NCI-H187 treated with DMSO at 0.1 percent for 48 hours (cell line): ENCODE measurements around the gene GPR142.

ENCODE experiments used
- DNase-seq: peaks from one replicate; lab custom pipeline; 2025; lab: John Stamatoyannopoulos, UW

The GPR142 gene

GRCh38 chr17:74345433-74346241, 21.7 kb upstream of the GPR142 start:
- no peak for DNase-seq

GRCh38 chr17:74347646-74348045, 19.7 kb upstream of the GPR142 start:
- no peak for DNase-seq

DNA sequence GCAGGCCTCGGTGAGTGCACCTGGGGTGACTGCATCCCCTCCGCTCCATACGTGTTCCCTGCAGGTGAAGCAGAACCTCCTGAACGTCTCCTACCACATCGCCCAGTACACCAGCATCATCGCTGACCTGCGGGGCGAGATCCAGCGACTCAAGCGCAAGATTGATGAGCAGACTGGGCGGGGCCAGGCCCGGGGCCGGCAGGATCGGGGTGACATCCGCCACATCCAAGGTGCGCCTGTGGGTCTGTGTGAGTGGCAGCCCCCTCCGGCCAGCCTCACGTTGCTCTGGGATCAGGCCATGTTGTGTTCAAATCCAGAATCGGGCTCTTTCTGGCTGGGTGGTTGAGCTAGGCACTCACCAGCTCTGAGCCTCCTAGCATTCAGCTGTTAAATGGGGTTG, 18.2 kb upstream of the GPR142 start:
- no peak for DNase-seq

GRCh38 chr17:74350486-74350885, 16.8 kb upstream of the GPR142 start:
- DNase-seq = no peak

GRCh38 chr17:74351552-74352210, 15.6 kb upstream of the GPR142 start:
- DNase-seq = no peak

GRCh38 chr17:74353446-74354060, 13.8 kb upstream of the GPR142 start:
- no peak for DNase-seq

DNA sequence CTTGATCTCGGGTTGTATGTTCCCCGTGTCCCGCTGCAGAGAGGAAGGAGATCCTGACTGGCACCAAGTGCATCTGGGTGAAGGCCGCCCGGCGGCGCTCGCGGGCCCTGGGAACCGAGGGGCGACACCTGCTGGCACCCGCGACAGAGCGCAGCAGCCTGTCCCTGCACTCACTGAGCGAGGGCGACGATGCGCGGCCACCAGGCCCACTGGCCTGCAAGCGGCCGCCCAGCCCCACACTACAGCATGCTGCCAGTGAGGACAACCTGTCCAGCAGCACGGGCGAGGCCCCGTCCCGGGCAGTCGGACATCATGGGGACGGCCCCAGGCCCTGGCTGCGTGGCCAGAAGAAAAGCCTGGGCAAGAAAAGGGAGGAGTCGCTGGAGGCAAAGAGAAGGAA, 13.2 kb upstream of the GPR142 start:
- no peak for DNase-seq

DNA sequence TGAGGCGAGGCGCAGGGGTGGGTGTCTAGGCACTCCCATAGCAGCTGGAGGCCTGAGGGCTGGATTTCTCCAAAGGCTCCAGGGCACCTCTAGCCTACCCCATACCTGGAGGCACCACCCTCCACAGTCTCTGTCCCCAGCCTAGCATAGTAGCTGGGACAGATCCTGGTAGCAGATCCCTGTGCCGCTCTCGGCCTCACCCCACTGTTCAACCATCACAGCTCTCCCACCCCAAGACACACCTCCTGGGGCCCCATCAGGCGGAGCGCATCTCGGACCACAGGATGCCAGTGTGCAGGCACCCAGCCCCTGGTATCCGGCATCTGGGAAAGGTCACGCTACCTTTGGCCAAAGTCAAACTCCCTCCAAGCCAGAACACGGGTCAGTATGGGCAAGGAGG, 12.7 kb upstream of the GPR142 start:
- DNase-seq = no peak

GRCh38 chr17:74355065-74355464, 12.2 kb upstream of the GPR142 start:
- DNase-seq = no peak

DNA sequence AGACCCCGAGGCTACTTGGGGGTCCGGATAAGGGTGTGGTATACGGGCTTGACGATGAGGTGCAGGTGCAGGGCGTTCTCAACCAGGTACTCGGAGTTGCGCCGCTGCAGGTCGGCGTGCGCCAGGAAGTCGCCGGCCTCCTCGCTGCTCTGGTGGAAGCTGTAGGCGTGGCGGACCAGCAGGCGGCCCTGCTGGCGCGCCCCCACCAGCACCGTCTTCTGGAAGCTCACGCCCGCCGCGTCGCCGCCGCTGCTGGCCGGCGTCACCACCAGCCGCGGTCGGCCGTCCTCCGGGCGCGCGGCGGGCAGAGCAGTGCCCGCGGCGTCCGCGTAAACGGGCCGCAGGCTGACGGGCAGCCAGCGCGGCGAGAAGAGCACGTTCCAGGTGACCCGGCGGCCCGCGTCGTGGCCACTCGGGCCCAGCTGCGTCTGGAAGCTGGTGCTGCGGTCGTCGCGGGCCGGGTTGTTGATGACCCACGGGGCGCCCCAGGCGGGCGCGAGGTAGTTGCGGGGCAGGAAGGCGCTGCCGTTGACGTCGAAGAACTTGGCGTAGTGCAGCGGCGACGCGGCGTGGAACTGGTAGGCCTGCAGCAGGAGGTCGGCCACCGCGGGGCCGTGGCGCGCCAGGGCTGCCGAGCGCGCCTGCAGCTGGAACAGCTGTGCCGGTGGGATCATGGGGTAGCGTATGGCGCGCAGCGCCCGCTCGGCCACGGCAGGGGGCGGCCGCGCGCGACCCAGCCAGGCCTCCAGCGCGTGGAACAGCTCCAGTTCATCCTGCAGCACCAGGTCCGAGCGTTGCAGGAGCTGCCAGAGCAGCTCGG, 10.4 kb upstream of the GPR142 start:
- DNase-seq = no peak

GRCh38 chr17:74357466-74357809, 9.9 kb upstream of the GPR142 start:
- DNase-seq = no peak

DNA sequence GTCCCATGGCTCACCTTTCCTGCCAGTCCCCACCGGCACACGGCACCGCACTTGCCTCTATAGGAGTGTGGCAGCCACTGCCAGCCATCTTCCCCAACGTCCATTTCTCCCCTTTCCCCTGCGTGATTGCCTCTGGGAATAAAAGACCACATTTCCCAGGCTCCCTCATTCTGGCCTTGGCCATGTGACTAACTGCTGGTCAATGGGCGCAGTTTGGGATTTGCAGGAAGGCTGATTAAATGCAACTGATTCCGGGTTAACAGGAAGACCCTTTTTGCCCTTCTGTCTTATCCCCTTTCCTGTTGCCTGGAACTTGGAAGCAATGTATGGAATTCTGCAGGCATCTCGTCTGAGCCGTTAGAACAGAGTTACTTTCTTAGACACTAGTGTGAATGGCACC, 8.6 kb upstream of the GPR142 start:
- no peak for DNase-seq

GRCh38 chr17:74359916-74360315, 7.4 kb upstream of the GPR142 start:
- no peak for DNase-seq

GRCh38 chr17:74360899-74361229, 6.4 kb upstream of the GPR142 start:
- no peak for DNase-seq

DNA sequence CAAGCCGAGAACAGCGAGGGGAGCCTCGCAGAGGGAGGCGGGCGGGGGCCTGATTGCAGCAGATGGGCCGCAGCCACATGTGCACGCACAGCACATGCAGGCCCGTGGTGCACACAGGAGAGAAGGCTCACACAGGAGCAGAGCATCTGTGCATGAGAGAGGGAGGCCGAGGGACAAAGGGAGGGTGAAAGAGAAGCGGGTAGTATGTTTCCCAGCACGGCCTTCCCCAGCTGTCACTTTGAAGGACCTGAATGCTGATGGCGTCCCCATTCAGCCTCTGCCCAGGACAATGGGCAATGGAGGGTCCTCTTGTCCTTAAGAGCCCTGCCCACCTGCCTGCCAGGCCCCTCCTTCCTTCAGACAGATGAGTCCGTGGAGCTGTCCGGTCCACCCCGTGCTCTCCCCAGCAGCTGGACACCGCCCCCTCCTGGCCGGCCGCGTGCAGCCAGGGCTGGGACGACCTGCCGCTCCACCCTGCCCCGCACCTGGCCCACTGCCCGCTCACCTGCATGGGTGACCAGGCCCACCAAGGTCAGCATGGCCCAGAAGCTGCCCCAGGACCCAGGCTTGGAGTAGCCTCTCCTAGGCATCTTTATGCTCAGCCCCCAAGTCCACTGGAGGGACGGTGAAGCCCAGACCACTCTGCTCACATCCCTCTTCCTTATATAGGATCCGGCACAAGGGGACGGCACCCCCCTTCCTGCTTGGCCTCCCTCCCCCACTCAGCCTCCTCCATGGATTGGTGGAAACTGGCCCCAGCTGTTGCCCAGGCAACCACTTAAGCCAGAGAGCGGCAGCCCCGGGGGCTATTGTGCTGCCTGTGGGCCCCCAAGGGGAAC, 5.9 kb upstream of the GPR142 start, which contains the start of gene BTBD17:
BTBD17 (minus strand) TSS at position 639 of the 839 bp plus-strand sequence; CDS start at position 590, 49 bp downstream.
- DNase-seq = no peak

GRCh38 chr17:74362069-74362405, 5.3 kb upstream of the GPR142 start:
- DNase-seq = no peak

GRCh38 chr17:74362810-74363498, 4.4 kb upstream of the GPR142 start:
- DNase-seq = no peak

DNA sequence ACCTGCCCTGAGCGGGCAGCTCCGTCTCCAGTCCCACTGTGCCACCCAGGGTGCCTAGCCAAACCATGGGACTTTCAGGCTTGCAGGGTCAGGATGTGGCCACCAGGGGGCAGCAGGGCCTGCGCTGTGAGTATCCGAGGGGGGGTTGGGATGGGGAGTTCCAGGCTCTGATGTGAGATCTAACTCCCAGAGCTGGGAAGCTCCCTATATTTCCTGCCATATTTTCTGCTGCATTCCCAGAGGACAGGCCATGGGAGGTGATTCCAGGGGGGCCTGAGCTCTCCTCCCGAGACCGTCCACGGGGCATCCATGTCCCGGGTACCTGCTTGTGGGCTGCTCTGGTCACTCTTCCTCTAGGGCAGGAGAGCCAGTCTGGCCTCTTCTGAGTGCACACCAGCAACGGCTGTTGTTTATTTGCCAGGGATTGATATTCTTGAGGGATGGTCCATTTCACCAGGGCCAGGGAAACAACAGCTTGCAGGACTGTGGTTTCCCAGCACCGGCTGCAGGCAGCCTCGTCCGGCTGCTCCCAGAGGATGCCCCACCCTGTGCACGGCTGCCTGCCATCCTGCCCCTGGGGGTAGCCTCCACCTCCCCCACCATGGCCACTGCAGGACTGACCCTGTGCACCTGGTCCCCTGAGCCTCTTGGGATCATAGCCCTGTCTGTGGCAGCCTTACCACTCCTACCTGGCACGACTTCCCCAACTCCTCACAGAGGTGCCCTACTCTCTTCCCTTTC, 1.2 kb downstream of the GPR142 start:
- no peak for DNase-seq

DNA sequence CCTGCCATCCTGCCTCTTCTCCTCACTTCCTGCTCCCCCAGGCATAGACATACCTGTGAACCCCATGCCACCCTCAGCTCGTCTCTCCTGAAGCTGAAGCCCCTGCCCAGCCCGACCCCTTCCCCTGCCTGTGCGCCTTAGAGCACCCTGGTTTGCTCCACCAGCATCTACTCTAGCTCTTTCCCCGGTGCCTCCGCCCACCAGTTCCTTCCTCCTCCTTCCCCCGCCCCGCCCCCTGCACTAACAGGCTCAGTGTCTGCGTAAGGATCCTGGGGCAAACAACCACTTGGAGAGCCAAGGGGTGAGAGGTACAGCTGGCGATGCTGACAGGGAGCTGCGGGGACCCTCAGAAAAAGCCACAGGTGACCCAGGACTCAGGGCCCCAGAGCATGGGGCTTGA, 1.9 kb downstream of the GPR142 start:
- DNase-seq = no peak
